Measurements from ENCODE around the gene FCN3. TPM values are rescaled to one million over a fixed set of nuclear protein-coding genes. Genes with fewer than 3 reads are reported as not detected.

The FCN3 gene
- total and polyA plus RNA-seq, 9 donors: 0.35 to 7.6 (median 2.4) TPM

DNA sequence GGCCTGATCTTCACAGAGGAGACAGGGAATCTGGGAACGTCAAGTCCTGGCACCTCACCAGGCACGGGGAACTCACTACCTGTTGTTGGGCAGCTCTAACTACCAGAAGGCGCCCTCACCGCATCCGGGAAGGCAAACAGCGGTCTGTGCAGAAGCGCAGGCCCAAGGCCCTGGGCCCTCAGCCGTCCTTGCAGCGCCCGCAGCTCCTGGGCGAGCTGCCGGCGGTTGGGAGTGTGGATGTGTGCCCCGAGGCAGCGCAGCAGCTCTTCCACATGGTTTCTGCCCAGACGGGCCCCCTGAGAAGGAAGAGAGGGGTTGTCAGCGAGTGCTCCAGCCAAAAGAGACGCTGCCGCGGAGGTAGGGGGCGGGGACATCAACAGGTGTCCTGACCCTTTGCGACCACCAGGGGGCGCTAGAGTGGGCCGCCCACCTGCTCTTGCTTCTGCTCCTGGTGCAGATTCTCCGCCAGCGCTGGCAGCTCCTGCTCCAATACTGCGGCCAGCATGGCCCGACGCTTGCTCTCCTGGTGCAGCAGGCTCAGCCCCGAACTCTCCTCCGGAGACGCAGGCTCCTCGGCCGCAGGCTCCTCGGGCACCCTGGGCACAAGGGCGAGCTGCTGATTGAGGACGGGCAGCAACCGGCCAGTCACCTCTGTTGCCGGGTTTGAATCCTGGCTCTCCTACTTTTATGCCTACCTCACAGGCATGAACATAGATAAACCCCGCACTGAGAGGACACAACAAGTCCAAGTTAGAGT is 17.2 kb downstream of the FCN3 start:
- intact Hi-C loops (cut with DNase I): loop anchor here (2.0 to 10.0 kb wide), 5 partner anchors 33 to 53 kb away; partner anchors contain the start of genes GPR3 (in 2 of the 4) and TMEM222 (in 1 of the 4)
- Histone ChIP-seq H3K27me3 (no peaks in the 10 kb centered on the region), H3K9me3 (no peaks in the 10 kb centered on the region), H3K36me3 (no peaks in the 10 kb centered on the region), H3K4me1 (ENCODE audit: insufficient read depth) (peaks cover 3% of the 10 kb centered on the region), H3K4me3 (no peak overlapping the region), H3K27ac (no peak overlapping the region)
- peak; percentile 65 to 83 (median 78) for DNase-seq
- TF ChIP-seq POLR2A (IDR thresholded peaks at IDR 0.05) (no peak), EP300 (IDR thresholded peaks at IDR 0.05) (no peak)
- TF ChIP-seq, protein P1, sequence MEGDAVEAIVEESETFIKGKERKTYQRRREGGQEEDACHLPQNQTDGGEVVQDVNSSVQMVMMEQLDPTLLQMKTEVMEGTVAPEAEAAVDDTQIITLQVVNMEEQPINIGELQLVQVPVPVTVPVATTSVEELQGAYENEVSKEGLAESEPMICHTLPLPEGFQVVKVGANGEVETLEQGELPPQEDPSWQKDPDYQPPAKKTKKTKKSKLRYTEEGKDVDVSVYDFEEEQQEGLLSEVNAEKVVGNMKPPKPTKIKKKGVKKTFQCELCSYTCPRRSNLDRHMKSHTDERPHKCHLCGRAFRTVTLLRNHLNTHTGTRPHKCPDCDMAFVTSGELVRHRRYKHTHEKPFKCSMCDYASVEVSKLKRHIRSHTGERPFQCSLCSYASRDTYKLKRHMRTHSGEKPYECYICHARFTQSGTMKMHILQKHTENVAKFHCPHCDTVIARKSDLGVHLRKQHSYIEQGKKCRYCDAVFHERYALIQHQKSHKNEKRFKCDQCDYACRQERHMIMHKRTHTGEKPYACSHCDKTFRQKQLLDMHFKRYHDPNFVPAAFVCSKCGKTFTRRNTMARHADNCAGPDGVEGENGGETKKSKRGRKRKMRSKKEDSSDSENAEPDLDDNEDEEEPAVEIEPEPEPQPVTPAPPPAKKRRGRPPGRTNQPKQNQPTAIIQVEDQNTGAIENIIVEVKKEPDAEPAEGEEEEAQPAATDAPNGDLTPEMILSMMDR (IDR thresholded peaks at IDR 0.05): peak; percentile 91 to 99 (median 95)
- WGBS, 3 donors: 27 to 39% (median 38%) methylated on average over 37 to 40 of the region's 40 CpGs

DNA sequence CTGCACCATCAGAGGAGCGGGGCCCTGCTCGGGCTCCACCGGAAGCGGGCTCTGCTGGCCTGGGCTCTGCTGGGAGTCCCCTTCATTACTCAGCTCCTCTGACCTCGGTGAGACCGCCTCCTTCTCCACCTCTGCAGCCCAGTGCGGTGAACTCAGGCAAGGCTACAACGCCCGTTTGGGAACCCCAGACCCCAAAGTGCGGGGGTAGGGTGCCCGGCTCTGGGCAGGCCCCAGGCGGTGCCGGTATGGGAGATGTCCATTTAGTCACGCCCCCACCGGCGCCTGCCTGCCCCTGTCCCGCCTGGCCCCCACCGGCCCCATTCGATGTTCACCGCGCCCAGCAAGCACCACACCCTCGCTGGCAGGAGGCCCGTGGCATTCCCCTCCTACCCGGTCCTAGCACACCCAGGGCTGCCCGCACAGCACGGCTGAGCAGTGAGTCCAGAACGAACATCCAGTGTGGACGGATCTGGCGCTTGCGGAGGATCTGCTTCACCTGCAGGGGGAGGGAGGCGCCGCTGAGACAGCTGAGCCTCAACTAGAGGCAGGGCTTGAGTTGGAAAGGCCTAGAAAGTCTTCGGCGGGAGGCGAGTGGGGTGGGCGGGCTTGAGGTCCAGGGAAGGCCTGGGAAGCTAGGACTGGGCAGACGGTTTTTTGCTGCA is 17.9 kb downstream of the FCN3 start:
- Histone ChIP-seq H3K4me1 (ENCODE audit: insufficient read depth) (peaks cover 3% of the 10 kb centered on the region), H3K4me3 (no peak overlapping the region), H3K27me3 (no peaks in the 10 kb centered on the region), H3K9me3 (no peaks in the 10 kb centered on the region), H3K36me3 (no peaks in the 10 kb centered on the region), H3K27ac (no peak overlapping the region)
- intact Hi-C loops (cut with DNase I): loop anchor here (5.0 to 10.0 kb wide), 4 partner anchors 34 to 52 kb away; partner anchors contain the start of genes GPR3 (in 2 of the 4) and TMEM222 (in 1 of the 4)
- DNase-seq: peak in 2 of 5 donors; percentile 27 to 50
- no peak for TF ChIP-seq EP300 (IDR thresholded peaks at IDR 0.05)
- no peak for TF ChIP-seq POLR2A (IDR thresholded peaks at IDR 0.05)
- TF ChIP-seq, protein P1 (IDR thresholded peaks at IDR 0.05): no peak
- WGBS, 3 donors: 76 to 85% (median 81%) methylated on average over 33 to 37 of the region's 37 CpGs

DNA sequence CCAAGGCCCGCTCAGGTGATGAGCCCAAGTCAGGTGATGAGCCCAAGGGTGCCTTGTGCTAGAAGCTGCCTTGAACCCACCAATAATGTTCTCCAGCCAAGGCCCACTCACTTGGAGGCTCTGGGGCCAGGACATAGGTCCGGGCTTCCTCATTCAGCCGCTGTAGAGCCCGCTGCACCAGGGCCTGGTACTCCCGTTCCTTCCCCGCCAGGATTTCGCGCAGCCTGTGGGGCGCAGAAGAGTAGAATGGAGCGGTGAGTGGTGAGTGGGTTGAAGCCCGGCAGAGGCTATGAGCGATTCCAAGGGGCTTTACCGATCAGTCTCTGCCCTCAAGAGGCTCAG is 18.4 kb downstream of the FCN3 start:
- Histone ChIP-seq H3K9me3 (no peaks in the 10 kb centered on the region), H3K27ac (no peak overlapping the region), H3K27me3 (no peaks in the 10 kb centered on the region), H3K4me1 (ENCODE audit: insufficient read depth) (peaks cover 3% of the 10 kb centered on the region), H3K4me3 (no peak overlapping the region), H3K36me3 (no peaks in the 10 kb centered on the region)
- intact Hi-C loops (cut with DNase I): loop anchor here (5.0 to 10.0 kb wide), 4 partner anchors 34 to 51 kb away; partner anchors contain the start of genes GPR3 (in 2 of the 4) and TMEM222 (in 1 of the 4)
- TF ChIP-seq POLR2A (IDR thresholded peaks at IDR 0.05) (no peak), EP300 (IDR thresholded peaks at IDR 0.05) (no peak)
- TF ChIP-seq, protein P1 (IDR thresholded peaks at IDR 0.05): no peak
- DNase-seq: no peak
- 91 to 92% (median 92%) methylated on average over 13 of the region's 13 CpGs for WGBS, 3 donors

DNA sequence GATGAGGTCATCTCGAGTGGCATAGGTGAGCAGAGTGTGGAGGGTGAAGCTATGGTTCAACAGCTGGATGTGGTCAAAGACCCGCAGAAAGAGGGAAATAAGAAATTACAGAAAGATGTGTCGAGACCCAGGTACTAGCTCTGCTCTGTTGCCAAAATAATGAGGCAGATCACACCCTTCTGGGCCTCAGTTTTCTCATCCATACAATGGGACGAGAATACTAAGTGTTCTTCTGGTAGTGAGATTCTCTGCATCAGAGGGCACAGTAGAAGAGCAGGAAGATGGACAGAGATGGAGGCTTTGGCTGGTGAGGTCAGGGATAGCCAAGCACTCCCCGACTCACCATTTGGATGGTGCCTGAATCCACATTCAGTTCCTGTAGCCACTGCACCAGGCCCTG is 18.9 kb downstream of the FCN3 start:
- peaks cover 3% of the 10 kb centered on the region for H3K4me1 ChIP-seq (ENCODE audit: insufficient read depth)
- no peak for TF ChIP-seq POLR2A (IDR thresholded peaks at IDR 0.05)
- TF ChIP-seq, protein P1 (IDR thresholded peaks at IDR 0.05): no peak
- TF ChIP-seq EP300 (IDR thresholded peaks at IDR 0.05): no peak
- WGBS, 3 donors: 93 to 95% (median 93%) methylated on average over 5 of the region's 5 CpGs
- no peak for DNase-seq
- H3K27ac ChIP-seq: no peak overlapping the region
- no peaks in the 10 kb centered on the region for H3K27me3 ChIP-seq
- intact Hi-C loops (cut with DNase I): loop anchor here (5.0 to 10.0 kb wide), 4 partner anchors 33 to 51 kb away; partner anchors contain the start of genes GPR3 (in 2 of the 4) and TMEM222 (in 1 of the 4)
- H3K4me3 ChIP-seq: no peak overlapping the region
- no peaks in the 10 kb centered on the region for H3K9me3 ChIP-seq
- H3K36me3 ChIP-seq: no peaks in the 10 kb centered on the region

All from ovary (tissue), 9 donors.